ENCODE results near the gene CCL1.

The CCL1 gene

GRCh38 chr17:34384271-34384670, 21.2 kb upstream of the CCL1 start:
- no peak overlapping the region for H3K4me3 ChIP-seq (ENCODE audit: low read depth, low read length)
- no peak for TF ChIP-seq CTCF (conservative IDR thresholded peaks at IDR 0.05; ENCODE audit: low read depth, low read length)
- no peak for DNase-seq (ENCODE audit: low read depth)

GRCh38 chr17:34383216-34383615, 20.2 kb upstream of the CCL1 start:
- TF ChIP-seq CTCF (conservative IDR thresholded peaks at IDR 0.05; ENCODE audit: low read depth, low read length): no peak
- no peak overlapping the region for H3K4me3 ChIP-seq (ENCODE audit: low read depth, low read length)
- no peak for DNase-seq (ENCODE audit: low read depth)

GRCh38 chr17:34382621-34383124, 19.6 kb upstream of the CCL1 start:
- no peak for DNase-seq (ENCODE audit: low read depth)
- no peak overlapping the region for H3K4me3 ChIP-seq (ENCODE audit: low read depth, low read length)
- no peak for TF ChIP-seq CTCF (conservative IDR thresholded peaks at IDR 0.05; ENCODE audit: low read depth, low read length)

- peak; percentile 5 for DNase-seq (ENCODE audit: low read depth)
- no peak for TF ChIP-seq CTCF (conservative IDR thresholded peaks at IDR 0.05; ENCODE audit: low read depth, low read length)
- H3K4me3 ChIP-seq (ENCODE audit: low read depth, low read length): no peak overlapping the region
Observed at GRCh38 chr17:34379868-34380267, 16.8 kb upstream of the CCL1 start.

GRCh38 chr17:34378664-34379101, 15.7 kb upstream of the CCL1 start:
- H3K4me3 ChIP-seq (ENCODE audit: low read depth, low read length): no peak overlapping the region

DNA sequence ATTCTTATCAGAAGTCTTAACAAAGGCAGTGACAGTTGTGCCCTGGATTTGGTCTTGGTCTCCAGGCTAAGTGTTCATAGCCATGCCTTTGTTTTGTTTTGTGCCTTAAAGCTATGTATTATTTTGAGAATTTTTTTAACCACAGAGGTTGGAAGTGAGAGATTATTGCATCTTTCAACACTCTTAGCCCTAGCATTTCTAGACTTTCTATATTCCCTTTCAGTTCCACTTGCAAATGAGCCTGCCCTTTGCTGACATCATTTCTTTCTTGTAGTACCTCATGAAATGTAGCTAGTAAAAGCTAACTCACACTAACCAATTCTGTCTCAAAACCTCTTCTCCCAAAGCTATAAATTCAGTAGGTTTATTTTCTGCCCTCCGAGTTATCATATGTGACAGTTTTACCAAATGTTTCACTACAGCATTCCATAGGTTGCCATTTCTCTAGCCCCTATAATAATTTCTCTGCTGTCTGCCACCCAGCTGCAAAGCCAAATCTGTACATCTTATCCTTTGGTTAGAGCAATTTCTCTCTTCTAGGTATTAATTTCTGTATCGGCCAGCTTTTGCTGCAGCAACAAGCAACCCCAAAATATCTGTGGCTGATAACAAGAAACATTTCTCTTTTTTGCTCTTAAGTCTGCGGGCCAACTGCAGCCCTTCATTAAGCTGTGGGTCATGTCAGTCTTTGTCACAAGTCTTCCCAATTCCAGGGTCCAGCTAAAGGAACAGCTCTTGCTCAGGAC, 14.2 kb upstream of the CCL1 start:
- no peak for DNase-seq (ENCODE audit: low read depth)
- TF ChIP-seq CTCF (conservative IDR thresholded peaks at IDR 0.05; ENCODE audit: low read depth, low read length): no peak
- H3K4me3 ChIP-seq (ENCODE audit: low read depth, low read length): no peak overlapping the region

More at GRCh38 chr17:34378664-34379101, 15.7 kb upstream of the CCL1 start:
- DNase-seq (ENCODE audit: low read depth): peak; percentile 21
- no peak for TF ChIP-seq CTCF (conservative IDR thresholded peaks at IDR 0.05; ENCODE audit: low read depth, low read length)
